GM19468 (cell line): Measurements from ENCODE around the gene RITA1.

Source experiments
- ATAC-seq: cut with Tn5 transposase; IDR thresholded peaks from one replicate; pipeline ENCODE4 v1.9.1; 2021; ENCODE audit warnings: mild to moderate bottlenecking, moderate library complexity, moderate number of reproducible peaks; ENCODE audit not compliant: unreplicated experiment; ENCODE audit errors: extremely low read depth

RITA1 gene

GRCh38 chr12:113173081-113173698 is 12.3 kb upstream of the RITA1 start:
- ATAC-seq, result no peak

GRCh38 chr12:113174461-113175384 is 10.8 kb upstream of the RITA1 start:
- no peak for ATAC-seq

- ATAC-seq, result no peak
Observed at GRCh38 chr12:113179023-113179422, 6.5 kb upstream of the RITA1 start.

- no peak for ATAC-seq
Observed at GRCh38 chr12:113180333-113180732, 5.2 kb upstream of the RITA1 start.

GRCh38 chr12:113181975-113182374 is 3.5 kb upstream of the RITA1 start:
- ATAC-seq, result no peak

GRCh38 chr12:113183030-113183589 is 2.4 kb upstream of the RITA1 start:
- ATAC-seq, result no peak

GRCh38 chr12:113184098-113184899 is 1.2 kb upstream of the RITA1 start:
- ATAC-seq, result peak; percentile 26

- peak; percentile 53 for ATAC-seq
Observed at GRCh38 chr12:113184900-113185179, 681 bp upstream of the RITA1 start.

- no peak for ATAC-seq
Observed at GRCh38 chr12:113186033-113186365, 478 bp downstream of the RITA1 start.

- ATAC-seq, result no peak
Observed at GRCh38 chr12:113186666-113187325, 1.3 kb downstream of the RITA1 start.

GRCh38 chr12:113189361-113189760 is 3.8 kb downstream of the RITA1 start:
- ATAC-seq, result no peak

GRCh38 chr12:113190761-113191160 is 5.2 kb downstream of the RITA1 start:
- ATAC-seq, result no peak

GRCh38 chr12:113191227-113191626 is 5.7 kb downstream of the RITA1 start:
- ATAC-seq, result no peak

GRCh38 chr12:113194971-113195391 is 9.5 kb downstream of the RITA1 start:
- no peak for ATAC-seq

- ATAC-seq, result no peak
Observed at GRCh38 chr12:113195598-113195997, 10.1 kb downstream of the RITA1 start.

GRCh38 chr12:113196582-113196981 is 11.1 kb downstream of the RITA1 start:
- no peak for ATAC-seq

- ATAC-seq, result peak; percentile 71
Observed at GRCh38 chr12:113196990-113197389, 11.5 kb downstream of the RITA1 start.

GRCh38 chr12:113197518-113198077 is 12.1 kb downstream of the RITA1 start:
- no peak for ATAC-seq

GRCh38 chr12:113198296-113198695 is 12.8 kb downstream of the RITA1 start:
- no peak for ATAC-seq
